Astrocyte (in vitro differentiated cells and primary cell): ENCODE data around the gene OR11H12. TPM values are rescaled to one million over a fixed set of nuclear protein-coding genes. Genes with fewer than 3 reads are reported as not detected.
"Not testable (repeated sequence)": the region's sequence is repeated elsewhere in the genome, so short reads cannot be mapped to it uniquely, and the experiment has no call there.

ENCODE experiments used
- DNase-seq: peaks from one replicate; pipeline ENCODE4 v3.0.0-alpha.2; 2010; ENCODE audit warnings: low read depth
- FAIRE-seq: peaks from 2 replicates; lab custom pipeline; 2011; peaks lifted over from hg19 to GRCh38; lab: Jason Lieb, UNC
- H2AFZ ChIP-seq: 2 replicates; pipeline ENCODE4 v1.6.0; 2012; ENCODE audit warnings: low read depth, low read length, inconsistent platforms
- H3K27ac ChIP-seq: 2 replicates; pipeline ENCODE4 v1.5.1; 2011; ENCODE audit warnings: low read depth, low read length, inconsistent platforms
- H3K27me3 ChIP-seq: 2 replicates; pipeline ENCODE4 v1.6.0; 2011; ENCODE audit warnings: low read length, inconsistent platforms; ENCODE audit not compliant: insufficient read depth
- H3K36me3 ChIP-seq: 2 replicates; pipeline ENCODE4 v1.5.1; 2011; ENCODE audit warnings: low read length, inconsistent platforms; ENCODE audit not compliant: insufficient read depth
- H3K4me1 ChIP-seq: 2 replicates; pipeline ENCODE4 v1.5.1; 2011; ENCODE audit warnings: low read length, inconsistent platforms; ENCODE audit not compliant: insufficient read depth
- H3K4me2 ChIP-seq: 2 replicates; pipeline ENCODE4 v1.6.0; 2012; ENCODE audit warnings: low read length, inconsistent platforms
- H3K4me3 ChIP-seq: 2 replicates; pipeline ENCODE4 v1.5.1; 2011; ENCODE audit warnings: low read depth, mild to moderate bottlenecking, low read length, inconsistent platforms; ENCODE audit not compliant: insufficient read depth
- H3K79me2 ChIP-seq: 2 replicates; pipeline ENCODE4 v1.6.0; 2012; ENCODE audit warnings: mild to moderate bottlenecking, low read length, inconsistent platforms; ENCODE audit not compliant: insufficient read depth
- H3K9ac ChIP-seq: 2 replicates; pipeline ENCODE4 v1.6.0; 2012; ENCODE audit warnings: mild to moderate bottlenecking, low read length, inconsistent platforms
- H3K9me3 ChIP-seq: 2 replicates; pipeline ENCODE4 v1.5.1; 2012; ENCODE audit warnings: low read depth, mild to moderate bottlenecking, low read length, inconsistent platforms; ENCODE audit not compliant: insufficient read depth
- H4K20me1 ChIP-seq: 2 replicates; pipeline ENCODE4 v1.6.0; 2012; ENCODE audit warnings: low read length, inconsistent platforms; ENCODE audit not compliant: insufficient read depth
- H3K27ac Mint-ChIP-seq: one replicate; pipeline ENCODE4 v1.8.0; 2021; ENCODE audit warnings: mild to moderate bottlenecking, mixed read lengths; ENCODE audit not compliant: unreplicated experiment
- H3K27me3 Mint-ChIP-seq: one replicate; pipeline ENCODE4 v1.8.0; 2021; ENCODE audit warnings: low read depth, mixed read lengths; ENCODE audit not compliant: unreplicated experiment
- H3K36me3 Mint-ChIP-seq: one replicate; pipeline ENCODE4 v1.8.0; 2021; ENCODE audit warnings: low read depth, mixed read lengths; ENCODE audit not compliant: unreplicated experiment
- H3K4me1 Mint-ChIP-seq: one replicate; pipeline ENCODE4 v1.8.0; 2021; ENCODE audit warnings: low read depth, mixed read lengths; ENCODE audit not compliant: unreplicated experiment
- H3K4me3 Mint-ChIP-seq: one replicate; pipeline ENCODE4 v1.8.0; 2021; ENCODE audit warnings: mild to moderate bottlenecking, moderate library complexity, mixed read lengths; ENCODE audit not compliant: unreplicated experiment
- H3K9me3 Mint-ChIP-seq: one replicate; pipeline ENCODE4 v1.8.0; 2021; ENCODE audit warnings: mild to moderate bottlenecking, mixed read lengths; ENCODE audit not compliant: unreplicated experiment
- total RNA-seq: library from RNA; stranded (reverse); gene quantifications from 2 replicates; pipeline ENCODE4 v1.2.1, GENCODE V29; 2021

OR11H12 gene
- total RNA-seq, 1 donor from 2014 or later = not detected

DNA sequence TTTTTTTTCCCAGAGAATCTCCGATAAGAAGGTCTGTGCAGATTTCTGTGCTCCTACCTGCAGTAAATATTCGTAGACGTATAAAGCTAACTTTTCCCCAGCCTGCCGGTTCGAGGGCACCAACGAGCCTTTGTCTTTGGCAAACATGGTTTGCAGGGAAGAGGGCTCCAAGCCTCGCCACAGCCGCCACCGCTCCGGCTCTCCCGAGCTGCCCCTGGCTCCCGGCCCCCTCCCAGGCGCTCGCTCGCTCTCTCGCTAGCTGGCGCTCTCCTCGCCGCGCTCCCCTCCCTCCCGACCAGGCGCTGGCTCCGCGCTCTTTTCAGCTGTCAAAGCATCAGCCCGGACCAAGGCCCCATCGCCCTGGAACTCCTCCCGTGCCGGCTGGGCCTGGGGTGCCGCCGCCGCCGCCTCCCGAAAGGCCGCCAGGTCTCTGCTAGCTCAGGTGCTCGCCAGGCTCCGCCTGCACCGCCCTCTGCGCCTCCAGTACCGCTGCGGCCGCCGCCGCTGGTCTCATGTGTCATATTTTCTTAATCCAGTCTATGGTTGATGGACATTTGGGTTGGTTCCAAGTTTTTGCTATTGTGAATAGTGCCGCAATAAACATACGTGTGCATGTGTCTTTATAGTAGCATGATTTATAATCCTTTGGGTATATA lies 45.3 kb downstream of the OR11H12 start:
- not testable (repeated sequence) for H3K9me3 Mint-ChIP-seq, H3K27me3 Mint-ChIP-seq, H3K79me2 ChIP-seq, H3K36me3 ChIP-seq, H3K27me3 ChIP-seq, H3K36me3 Mint-ChIP-seq, FAIRE-seq, DNase-seq, H3K4me1 Mint-ChIP-seq, H3K4me3 Mint-ChIP-seq, H3K27ac Mint-ChIP-seq, H3K4me3 ChIP-seq, H4K20me1 ChIP-seq, H3K9me3 ChIP-seq, H2AFZ ChIP-seq, H3K27ac ChIP-seq, H3K9ac ChIP-seq, H3K4me1 ChIP-seq, H3K4me2 ChIP-seq
